Naive thymus-derived CD4-positive, alpha-beta T cell (primary cell): ENCODE data around the gene KDM3B. TPM values are rescaled to one million over a fixed set of nuclear protein-coding genes. Genes with fewer than 3 reads are reported as not detected.

Experiments
- ATAC-seq: fragments of 150-1000 bp; cut with Tn5 transposase; 2 replicates; pipeline ENCODE4 v1.10.0; 2021; ENCODE audit warnings: mild to moderate bottlenecking, moderate library complexity
- CTCF ChIA-PET: fragments of 350-600 bp; sonication (Branson Sonifier 250); formaldehyde crosslinking; loops from one replicate; lab custom pipeline; 2021; ENCODE audit warnings: antibody characterized with exemption; lab: Charles Lee
- POLR2A ChIA-PET: fragments of 350-600 bp; sonication (Branson Sonifier 250); formaldehyde crosslinking; loops from one replicate; lab custom pipeline; 2021; ENCODE audit warnings: antibody characterized with exemption, inconsistent platforms; lab: Charles Lee
- DNase-seq, 9 donors: peaks; one replicate each; pipeline versions ENCODE4 v3.0.0 to v3.0.0-alpha.2; 2020 to 2022; ENCODE audit warnings: mixed read lengths in 1 of 9
- H3K27ac ChIP-seq: one replicate; pipeline ENCODE4 v1.7.0; 2013; ENCODE audit warnings: mild to moderate bottlenecking, low read depth, low read length, moderate library complexity
- H3K27me3 ChIP-seq, 2 donors: one replicate each; pipeline ENCODE4 v1.7.0; 2013; ENCODE audit warnings: low read length in 2 of 2, mild to moderate bottlenecking in 2 of 2, moderate library complexity in 2 of 2; ENCODE audit not compliant: control insufficient read depth in 2 of 2, insufficient read depth in 2 of 2
- H3K36me3 ChIP-seq, 3 experiments: 1 replicate in 2 of 3; 2 replicates in 1 of 3; pipeline ENCODE4 v1.7.0; 2013; ENCODE audit warnings: low read length in 3 of 3, mild to moderate bottlenecking in 3 of 3, moderate library complexity in 1 of 3; ENCODE audit not compliant: insufficient read depth in 3 of 3, control insufficient read depth in 2 of 3
- H3K4me1 ChIP-seq, 2 donors: one replicate each; pipeline ENCODE4 v1.7.0; 2013; ENCODE audit warnings: low read length in 2 of 2, mild to moderate bottlenecking in 2 of 2, moderate library complexity in 1 of 2; ENCODE audit not compliant: control insufficient read depth in 2 of 2, insufficient read depth in 2 of 2
- H3K4me3 ChIP-seq: 2 replicates; pipeline ENCODE4 v1.7.0; 2013; ENCODE audit warnings: mild to moderate bottlenecking, low read length
- H3K9me3 ChIP-seq, 3 experiments: 1 replicate in 2 of 3; 2 replicates in 1 of 3; pipeline ENCODE4 v1.7.0; 2013; ENCODE audit warnings: low read length in 3 of 3; ENCODE audit not compliant: control insufficient read depth in 2 of 3
- H3K27ac Mint-ChIP-seq, 9 donors: one replicate each; pipeline ENCODE4 v1.8.0; 2020 to 2022; ENCODE audit warnings: mixed read lengths in 9 of 9, mild to moderate bottlenecking in 8 of 9, moderate library complexity in 5 of 9, inconsistent platforms in 2 of 9
- H3K27me3 Mint-ChIP-seq, 5 donors: one replicate each; pipeline ENCODE4 v1.8.0; 2021 to 2022; ENCODE audit warnings: mixed read lengths in 5 of 5, mild to moderate bottlenecking in 1 of 5
- H3K36me3 Mint-ChIP-seq, 5 donors: one replicate each; pipeline ENCODE4 v1.8.0; 2020 to 2022; ENCODE audit warnings: mixed read lengths in 5 of 5, mild to moderate bottlenecking in 3 of 5, inconsistent platforms in 1 of 5
- H3K4me1 Mint-ChIP-seq, 7 donors: one replicate each; pipeline ENCODE4 v1.8.0; 2020 to 2022; ENCODE audit warnings: mixed read lengths in 7 of 7, mild to moderate bottlenecking in 3 of 7, inconsistent platforms in 1 of 7
- H3K4me3 Mint-ChIP-seq, 10 donors: one replicate each; pipeline ENCODE4 v1.8.0; 2020 to 2022; ENCODE audit warnings: mild to moderate bottlenecking in 10 of 10, mixed read lengths in 10 of 10, moderate library complexity in 6 of 10, inconsistent platforms in 2 of 10
- H3K9me3 Mint-ChIP-seq, 11 donors: one replicate each; pipeline ENCODE4 v1.8.0; 2020 to 2022; ENCODE audit warnings: mixed read lengths in 11 of 11, mild to moderate bottlenecking in 4 of 11, inconsistent platforms in 1 of 11, moderate library complexity in 1 of 11
- intact Hi-C, 2 donors: fragments of 100-400 bp; cut with micrococcal nuclease; formaldehyde crosslinking; loops; one replicate each; pipeline ENCODE4 v1.15.1; 2023
- polyA plus RNA-seq, 2 donors: library from polyadenylated mRNA; unstranded; fragments of 300-500 nt; fragmentation: Illumina TruSeq; gene quantifications; one replicate each; pipeline ENCODE4 v1.2.3, GENCODE V29; 2021
- total RNA-seq, 6 experiments: library from RNA in 5 of 6; stranded (reverse) in 5 of 6; gene quantifications; 1 replicate in 5 of 6; 2 replicates in 1 of 6; pipeline ENCODE4 v1.2.3 and lab custom pipeline; 2021 to 2026

The KDM3B gene
- total and polyA plus RNA-seq, 7 experiments from 2014 or later: 12.8 to 90.2 (median 80.5) TPM

- ChIA-PET POLR2A (interaction anchor here (0.6 to 13.8 kb wide), 14 partner anchors 10 to 1775 kb away, joined by 3 to 343 read pairs (median 4); partner anchors contain the start of genes BRD8, CDC23, EGR1 and ETF1), CTCF (interaction anchor here (0.6 to 8.4 kb wide), 3 partner anchors 12 to 209 kb away, joined by 3 to 117 read pairs (median 3); partner anchors contain the start of gene KDM3B)
- peak; percentile 87 to 98 (median 93) for DNase-seq
- Histone ChIP-seq H3K9me3 (no peaks in the 10 kb centered on the region), H3K4me3 (peak within 1 kb of the TSS; percentile 86), H3K27me3 (no peaks in the 10 kb centered on the region), H3K27ac (peak within 1 kb of the TSS; percentile 95), H3K36me3 (peaks cover 0 to 15% (median 0%) of the 10 kb centered on the region in 3 experiments), H3K4me1 (peaks cover 17 to 25% of the 10 kb centered on the region in 2 donors)
- Mint-ChIP-seq H3K9me3 (peaks cover 0 to 5% (median 0%) of the 10 kb centered on the region in 11 donors), H3K4me1 (peaks cover 16 to 42% (median 39%) of the 10 kb centered on the region in 7 donors), H3K27ac (peak within 1 kb of the TSS; percentile 96 to 100 (median 99)), H3K27me3 (no peaks in the 10 kb centered on the region), H3K36me3 (peaks cover 0 to 10% (median 0%) of the 10 kb centered on the region in 5 donors), H3K4me3 (peak within 1 kb of the TSS; percentile 77 to 98 (median 94))
- peak; percentile 91 for ATAC-seq
- intact Hi-C loops: loop anchor here (1.0 to 10.0 kb wide), 14 partner anchors 14 to 1837 kb away; partner anchors contain the start of genes CDC23 (in 2 of the 2), ETF1 (in 2 of the 2), HSPA9 (in 2 of the 2) and KDM3B (in 2 of the 2)
Measured at GRCh38 chr5:138337685-138338410, 14.6 kb upstream of the KDM3B start, which contains the start of gene FAM53C. Gene FAM53C (plus strand): TSS chr5:138338266. CDS start chr5:138341336, 3,070 bp downstream.

GRCh38 chr5:138338411-138339090 is 13.9 kb upstream of the KDM3B start:
- no peak for ATAC-seq
- peaks cover 0 to 11% (median under 1%) of the 10 kb centered on the region in 5 donors for H3K36me3 Mint-ChIP-seq
- POLR2A ChIA-PET: interaction anchor here (0.6 to 13.8 kb wide), 14 partner anchors 8 to 1775 kb away, joined by 3 to 343 read pairs (median 4); partner anchors contain the start of genes BRD8, CDC23, CDC25C and EGR1

GRCh38 chr5:138339091-138339456 is 13.4 kb upstream of the KDM3B start:
- CTCF ChIA-PET: interaction anchor here (0.9 to 8.4 kb wide), 3 partner anchors 9 to 108 kb away, joined by 4 to 117 read pairs (median 5); partner anchors contain the start of gene KDM3B
- ATAC-seq: no peak
- H3K4me1 Mint-ChIP-seq: peaks cover 16 to 43% (median 40%) of the 10 kb centered on the region in 7 donors

More at GRCh38 chr5:138338411-138339090, 13.9 kb upstream of the KDM3B start:
- Mint-ChIP-seq H3K27me3 (no peaks in the 10 kb centered on the region), H3K4me1 (peaks cover 16 to 43% (median 39%) of the 10 kb centered on the region in 7 donors), H3K27ac (peak overlapping the region; percentile 89 to 99 (median 95)), H3K9me3 (peaks cover 0 to 5% (median 0%) of the 10 kb centered on the region in 11 donors), H3K4me3 (peak overlapping the region; percentile 77 to 98 (median 94))
- CTCF ChIA-PET: interaction anchor here (0.6 to 8.4 kb wide), 4 partner anchors 11 to 209 kb away, joined by 3 to 117 read pairs (median 4); partner anchors contain the start of gene KDM3B
- peak overlapping the region; percentile 86 for H3K4me3 ChIP-seq
- DNase-seq: peak in 2 of 9 donors; percentile 12 to 35
- intact Hi-C loops: loop anchor here (1.0 to 10.0 kb wide), 11 partner anchors 14 to 1836 kb away; partner anchors contain the start of genes ETF1 (in 2 of the 2), KDM3B (in 2 of the 2), SPATA24 (in 2 of the 2) and BRD8 (in 1 of the 2)
- H3K4me1 ChIP-seq: peaks cover 17 to 25% of the 10 kb centered on the region in 2 donors
- H3K27me3 ChIP-seq: no peaks in the 10 kb centered on the region
- peaks cover 0 to 16% (median 0%) of the 10 kb centered on the region in 3 experiments for H3K36me3 ChIP-seq
- H3K9me3 ChIP-seq: no peaks in the 10 kb centered on the region
- peak overlapping the region; percentile 95 for H3K27ac ChIP-seq

DNA sequence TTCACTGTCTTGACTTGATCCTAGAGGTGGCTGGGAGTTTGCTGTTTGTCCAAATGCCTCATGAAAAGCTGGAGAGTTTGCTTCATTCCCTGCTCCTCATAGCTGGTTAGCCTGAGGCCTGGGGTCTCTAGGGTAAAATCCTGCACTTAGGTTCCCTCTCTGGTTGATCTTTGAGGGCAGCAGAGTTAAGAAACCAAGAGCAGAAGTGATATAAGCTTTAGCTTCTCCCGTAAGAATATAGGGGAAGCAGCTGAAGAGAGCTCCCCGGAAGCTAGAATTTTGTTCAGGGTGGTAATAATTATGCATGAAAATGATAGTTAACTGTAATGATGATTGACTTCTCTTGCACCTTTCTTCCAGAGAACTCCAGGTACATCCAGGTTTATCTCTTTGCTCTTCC is 13.0 kb upstream of the KDM3B start:
- intact Hi-C loops: loop anchor here (2.0 to 10.0 kb wide), 8 partner anchors 161 to 1835 kb away; partner anchors contain the start of genes SPATA24 (in 2 of the 2), BRD8 (in 1 of the 2), CYSTM1 (in 1 of the 2) and FAM13B (in 1 of the 2)
- H3K27me3 ChIP-seq: no peaks in the 10 kb centered on the region
- Mint-ChIP-seq H3K27me3 (no peaks in the 10 kb centered on the region), H3K4me1 (peaks cover 16 to 43% (median 40%) of the 10 kb centered on the region in 7 donors), H3K27ac (peak overlapping the region; percentile 86 to 99 (median 92)), H3K9me3 (peaks cover 0 to 5% (median 0%) of the 10 kb centered on the region in 11 donors), H3K4me3 (peak overlapping the region; percentile 77 to 98 (median 94)), H3K36me3 (peaks cover 0 to 20% (median 7%) of the 10 kb centered on the region in 5 donors)
- H3K27ac ChIP-seq: peak overlapping the region; percentile 95
- H3K4me3 ChIP-seq: peak overlapping the region; percentile 86
- H3K9me3 ChIP-seq: no peaks in the 10 kb centered on the region
- CTCF ChIA-PET: interaction anchor here (0.9 to 8.4 kb wide), 3 partner anchors 9 to 108 kb away, joined by 4 to 117 read pairs (median 5); partner anchors contain the start of gene KDM3B
- POLR2A ChIA-PET: interaction anchor here (0.6 to 13.8 kb wide), 7 partner anchors 9 to 729 kb away, joined by 3 to 343 read pairs (median 4); partner anchors contain the start of genes CDC23, CDC25C, HSPA9 and KDM3B
- DNase-seq (no peak), ATAC-seq (no peak)
- peaks cover 0 to 25% (median 6%) of the 10 kb centered on the region in 3 experiments for H3K36me3 ChIP-seq
- peaks cover 17 to 25% of the 10 kb centered on the region in 2 donors for H3K4me1 ChIP-seq

More at GRCh38 chr5:138339091-138339456, 13.4 kb upstream of the KDM3B start:
- Histone ChIP-seq H3K9me3 (no peaks in the 10 kb centered on the region), H3K27ac (peak overlapping the region; percentile 95), H3K27me3 (no peaks in the 10 kb centered on the region), H3K36me3 (peaks cover 0 to 21% (median 4%) of the 10 kb centered on the region in 3 experiments), H3K4me3 (peak overlapping the region; percentile 86), H3K4me1 (peaks cover 17 to 25% of the 10 kb centered on the region in 2 donors)
- intact Hi-C loops: loop anchor here (2.0 to 10.0 kb wide), 8 partner anchors 160 to 1836 kb away; partner anchors contain the start of genes SPATA24 (in 2 of the 2), BRD8 (in 1 of the 2), CYSTM1 (in 1 of the 2) and FAM13B (in 1 of the 2)
- peak overlapping the region; percentile 77 to 98 (median 94) for H3K4me3 Mint-ChIP-seq
- peak in 1 of 9 donors; percentile 7 for DNase-seq
- H3K36me3 Mint-ChIP-seq: peaks cover 0 to 17% (median 5%) of the 10 kb centered on the region in 5 donors
- peaks cover 0 to 5% (median 0%) of the 10 kb centered on the region in 11 donors for H3K9me3 Mint-ChIP-seq
- POLR2A ChIA-PET: interaction anchor here (0.6 to 13.8 kb wide), 8 partner anchors 8 to 1003 kb away, joined by 3 to 343 read pairs (median 4); partner anchors contain the start of genes CDC23, CDC25C, HSPA9 and KDM3B
- H3K27ac Mint-ChIP-seq: peak overlapping the region; percentile 86 to 99 (median 92)
- no peaks in the 10 kb centered on the region for H3K27me3 Mint-ChIP-seq

GRCh38 chr5:138340008-138340407 is 12.5 kb upstream of the KDM3B start:
- Mint-ChIP-seq H3K27me3 (no peaks in the 10 kb centered on the region), H3K4me1 (peaks cover 16 to 43% (median 40%) of the 10 kb centered on the region in 7 donors), H3K36me3 (peaks cover 0 to 25% (median 12%) of the 10 kb centered on the region in 5 donors), H3K27ac (peak overlapping the region in 8 of 9 donors; percentile 52 to 99 (median 89)), H3K9me3 (peaks cover 0 to 5% (median 0%) of the 10 kb centered on the region in 11 donors), H3K4me3 (peak overlapping the region; percentile 77 to 98 (median 94))
- ATAC-seq (no peak), DNase-seq (no peak)
- no peaks in the 10 kb centered on the region for H3K27me3 ChIP-seq
- peak overlapping the region; percentile 86 for H3K4me3 ChIP-seq
- no peak overlapping the region for H3K27ac ChIP-seq
- no peaks in the 10 kb centered on the region for H3K9me3 ChIP-seq
- POLR2A ChIA-PET: interaction anchor here (3.1 to 13.8 kb wide), 3 partner anchors 9 to 236 kb away, joined by 15 to 343 read pairs (median 21); partner anchors contain the start of genes CDC25C, HSPA9 and KDM3B
- peaks cover 17 to 25% of the 10 kb centered on the region in 2 donors for H3K4me1 ChIP-seq
- intact Hi-C loops: no loop called here
- CTCF ChIA-PET: interaction anchor here (0.9 to 8.4 kb wide), 3 partner anchors 8 to 107 kb away, joined by 4 to 117 read pairs (median 5); partner anchors contain the start of gene KDM3B
- peaks cover 0 to 31% (median 6%) of the 10 kb centered on the region in 3 experiments for H3K36me3 ChIP-seq
